Measurements from ENCODE around the gene USP48. TPM values are rescaled to one million over a fixed set of nuclear protein-coding genes. Genes with fewer than 3 reads are reported as not detected.
A peak's percentile ranks its signal among the peaks of the same experiment; 100 is the strongest.

USP48 gene
- total and polyA plus RNA-seq, 2 of the 13 experiments (the other 11 are each of a cell fraction or from before 2014, with no cell fraction given) = 30.4 to 30.7 TPM

- H4K20me1 ChIP-seq (ENCODE audit: insufficient read depth, low read length) = peaks cover 67% of the 10 kb centered on the region
- in situ Hi-C loops (cut with HindIII; ENCODE audit: extremely low pct_ligation_motif_present, low pct_unique_long_range_greater_than_20kb) = loop anchor here (5.0 kb wide), 1 partner anchor 143 kb away; no protein-coding TSS in a partner anchor
- intact Hi-C loops (cut with micrococcal nuclease; ENCODE audit: unreplicated experiment) = no loop called here
- H3K4me3 ChIP-seq (replicated peaks in 1 of 3; ENCODE audit: insufficient read depth in 1 of 3, low read depth in 2 of 3, low read length in 3 of 3) = no peak overlapping the region
- H3K27ac ChIP-seq (ENCODE audit: extremely low read length, insufficient read depth, low read length) = no peak overlapping the region
- no peak for ATAC-seq
- no peak for DNase-seq (ENCODE audit: low spot score)
- no peak for TF ChIP-seq ZNF678 (CRISPR knock-in tag; IDR thresholded peaks at IDR 0.05)
- no peak for TF ChIP-seq ZSCAN20 (CRISPR knock-in tag; IDR thresholded peaks at IDR 0.05; ENCODE audit: borderline replicate concordance)
- TF ChIP-seq KLF16 (CRISPR knock-in tag; IDR thresholded peaks at IDR 0.05) = no peak
- 100% methylated on average over 1 of the region's 4 CpGs for WGBS (ENCODE audit: low lambda C conversion rate)
- ChIA-PET CTCF (ENCODE audit: low intra/inter-chr PET ratio, low total read pairs) (no interaction called here), POLR2A (no interaction called here)
- no peaks in the 10 kb centered on the region for H3K79me2 ChIP-seq (ENCODE audit: insufficient read depth, low read length)
- peaks cover 36% of the 10 kb centered on the region for H3K4me1 ChIP-seq (ENCODE audit: insufficient read depth, low read length)
- no peaks in the 10 kb centered on the region for H3K9me3 ChIP-seq (ENCODE audit: low read length)
- BruUV-seq (replicated peaks) = no TSS peak
- H3K4me2 ChIP-seq (ENCODE audit: low read depth, low read length) = no peak overlapping the region
- H3K27me3 ChIP-seq (ENCODE audit: control insufficient read depth in 1 of 2, insufficient read depth in 2 of 2, low read length in 2 of 2) = no peaks in the 10 kb centered on the region
- no peaks in the 10 kb centered on the region for H3K36me3 ChIP-seq (replicated peaks in 1 of 2; ENCODE audit: control insufficient read depth in 1 of 2, insufficient read depth in 2 of 2, low read length in 2 of 2)
- H2AFZ ChIP-seq (ENCODE audit: low read length) = no peak overlapping the region
- no peak overlapping the region for H3K9ac ChIP-seq (ENCODE audit: insufficient read depth, low read depth, low read length)
- FAIRE-seq = no peak
Measured at GRCh38 chr1:21655259-21655658, 127.7 kb downstream of the USP48 start.

GRCh38 chr1:21654209-21654608 is 128.7 kb downstream of the USP48 start:
- 90% methylated on average over 6 of the region's 6 CpGs for WGBS (ENCODE audit: low lambda C conversion rate)
- Histone ChIP-seq H4K20me1 (ENCODE audit: insufficient read depth, low read length) (peaks cover 63% of the 10 kb centered on the region), H3K36me3 (replicated peaks in 1 of 2; ENCODE audit: control insufficient read depth in 1 of 2, insufficient read depth in 2 of 2, low read length in 2 of 2) (peaks cover 0 to 1% of the 10 kb centered on the region in 2 experiments; a peak in 2 of 5 replicates), H3K79me2 (ENCODE audit: insufficient read depth, low read length) (no peaks in the 10 kb centered on the region), H3K27me3 (ENCODE audit: control insufficient read depth in 1 of 2, insufficient read depth in 2 of 2, low read length in 2 of 2) (no peaks in the 10 kb centered on the region), H3K9me3 (ENCODE audit: low read length) (no peaks in the 10 kb centered on the region), H2AFZ (ENCODE audit: low read length) (no peak overlapping the region), H3K27ac (ENCODE audit: extremely low read length, insufficient read depth, low read length) (no peak overlapping the region), H3K4me2 (ENCODE audit: low read depth, low read length) (no peak overlapping the region), H3K9ac (ENCODE audit: insufficient read depth, low read depth, low read length) (no peak overlapping the region), H3K4me1 (ENCODE audit: insufficient read depth, low read length) (peaks cover 29% of the 10 kb centered on the region), H3K4me3 (replicated peaks in 1 of 3; ENCODE audit: insufficient read depth in 1 of 3, low read depth in 2 of 3, low read length in 3 of 3) (no peak overlapping the region)
- intact Hi-C loops (cut with micrococcal nuclease; ENCODE audit: unreplicated experiment) (no loop called here), in situ Hi-C loops (cut with HindIII; ENCODE audit: extremely low pct_ligation_motif_present, low pct_unique_long_range_greater_than_20kb) (no loop called here)
- ChIA-PET CTCF (ENCODE audit: low intra/inter-chr PET ratio, low total read pairs) (no interaction called here), POLR2A (no interaction called here)
- FAIRE-seq = no peak
- ATAC-seq = no peak
- no peak for TF ChIP-seq FOXP4 (CRISPR knock-in tag; IDR thresholded peaks at IDR 0.05)
- TF ChIP-seq ATF7 (IDR thresholded peaks at IDR 0.05) = no peak
- TF ChIP-seq ATF7 (CRISPR knock-in tag; IDR thresholded peaks at IDR 0.05) = no peak
- 0 out of 4 replicates have a peak, but pooled peaks of 1 of the 2 experiments have one; percentile 13 for TF ChIP-seq MAFK (conservative IDR thresholded peaks at IDR 0.05 in 1 of 2, IDR thresholded peaks at IDR 0.05 in 1 of 2; ENCODE audit: low read length in 2 of 2)
- no peak for TF ChIP-seq ZHX1 (CRISPR knock-in tag; IDR thresholded peaks at IDR 0.05; ENCODE audit: low read depth)
- TF ChIP-seq ZNF552 (CRISPR knock-in tag; IDR thresholded peaks at IDR 0.05; ENCODE audit: borderline replicate concordance) = no peak
- peak; percentile 75 for TF ChIP-seq ZNF629 (CRISPR knock-in tag; conservative IDR thresholded peaks at IDR 0.05)
- no TSS peak for BruUV-seq (replicated peaks)
- DNase-seq (ENCODE audit: low spot score) = no peak
